K562 (cell line): ENCODE results near the gene CDT1. TPM values are rescaled to one million over a fixed set of nuclear protein-coding genes. Genes with fewer than 3 reads are reported as not detected.

ENCODE experiments used
- BDP1 ChIP-seq: IDR thresholded peaks from 3 replicates; pipeline ENCODE4 v1.6.1; 2011; ENCODE audit not compliant: insufficient read length, insufficient read depth
- EGR1 ChIP-seq: fragments of 450-650 bp; conservative IDR thresholded peaks from 2 replicates; pipeline ENCODE4 v1.6.1; 2017; ENCODE audit warnings: mild to moderate bottlenecking
- HNRNPL ChIP-seq: fragments of 200-400 bp; formaldehyde crosslinking; IDR thresholded peaks from 2 replicates; pipeline ENCODE4 v1.6.1; 2017; ENCODE audit warnings: low read depth, mild to moderate bottlenecking, low read length
- ILK ChIP-seq: fragments of 450-650 bp; IDR thresholded peaks from 2 replicates; pipeline ENCODE4 v1.6.1; 2016; ENCODE audit warnings: missing genetic modification characterization, low read depth, mild to moderate bottlenecking, missing compliant biosample characterization, moderate library complexity, borderline replicate concordance
- LEF1 ChIP-seq: fragments of 450-650 bp; IDR thresholded peaks from 2 replicates; pipeline ENCODE4 v1.6.1; 2016; ENCODE audit warnings: mild to moderate bottlenecking
- MAFK ChIP-seq: IDR thresholded peaks from 2 replicates; pipeline ENCODE4 v1.6.1; 2011; ENCODE audit warnings: low read length, improper control_type of control experiment
- PHTF2 ChIP-seq: fragments of 250-450 bp; sonication (Bioruptor Pico); IDR thresholded peaks from 2 replicates; pipeline ENCODE4 v1.5.0; 2021; ENCODE audit warnings: mild to moderate bottlenecking
- TEAD2 ChIP-seq: fragments of 450-650 bp; IDR thresholded peaks from 2 replicates; pipeline ENCODE4 v1.6.1; 2016; ENCODE audit warnings: missing genetic modification characterization, control low read depth, missing compliant biosample characterization
- XRCC3 ChIP-seq: fragments of 450-650 bp; IDR thresholded peaks from 2 replicates; pipeline ENCODE4 v1.6.1; 2017; ENCODE audit warnings: mild to moderate bottlenecking, moderate library complexity
- ZNF668 ChIP-seq: fragments of 250-450 bp; sonication (Bioruptor Pico); IDR thresholded peaks from 2 replicates; pipeline ENCODE4 v1.8.0; 2022; ENCODE audit warnings: mild to moderate bottlenecking, inconsistent platforms
- polyA plus RNA-seq, 8 experiments: library from polyadenylated mRNA; depleted of rRNA in 4 of 8; stranded (reverse) in 5 of 8; unstranded in 3 of 8; fragments of >200 nt; fragmentation: Nextera tagmentation in 2 of 8; fragmentation: Illumina TruSeq in 1 of 8; extraction: Ambion mirVana in 2 of 8; extraction: Trizol in 1 of 8; gene quantifications; 2 replicates each; pipeline versions ENCODE4 v1.2.1 to v1.2.3, GENCODE V29; 2011 to 2014; ENCODE audit warnings: inconsistent platforms in 1 of 8, missing spikeins in 1 of 8
- total RNA-seq, 7 experiments: library from RNA; depleted of rRNA in 6 of 7; stranded (reverse); fragments of >200 nt in 6 of 7; fragmentation: Illumina TruSeq in 2 of 7; extraction: Trizol in 2 of 7; gene quantifications; 2 replicates each; pipeline versions ENCODE4 v1.2.1 to v1.2.3, GENCODE V29; 2011 to 2021; ENCODE audit warnings: low replicate concordance in 1 of 7
- TF ChIP-seq, protein P1 (sequence below), 3 experiments: IDR thresholded peaks in 2 of 3; conservative IDR thresholded peaks in 1 of 3; 2 replicates each; pipeline ENCODE4 v1.5.1; 2011 to 2012; ENCODE audit warnings: low read length in 3 of 3, mild to moderate bottlenecking in 3 of 3, control low read depth in 2 of 3, improper control_type of control experiment in 1 of 3, inconsistent platforms in 1 of 3, low read depth in 1 of 3, mixed read lengths in 1 of 3, moderate library complexity in 1 of 3; ENCODE audit not compliant: insufficient read depth in 2 of 3
- TF ChIP-seq, protein P2 (sequence below), 2 experiments: fragments of 450-650 bp in 1 of 2; sonication (generic) in 1 of 2; formaldehyde crosslinking in 1 of 2; IDR thresholded peaks; 2 replicates each; pipeline versions ENCODE4 v1.7.1 to v1.9.0; 2016 to 2022; ENCODE audit warnings: inconsistent platforms in 1 of 2, mild to moderate bottlenecking in 1 of 2, missing genetic modification reagents in 1 of 2
- TF ChIP-seq, protein P3 (sequence below): fragments of 250-450 bp; sonication (Bioruptor Pico); IDR thresholded peaks from 2 replicates; pipeline ENCODE4 v1.9.0; 2021; ENCODE audit warnings: mild to moderate bottlenecking, inconsistent platforms

The CDT1 gene
- total and polyA plus RNA-seq, 9 of the 15 experiments (the other 6 are each of a cell fraction or from before 2014, with no cell fraction given) = 0.92 to 178 (median 14.2) TPM

DNA sequence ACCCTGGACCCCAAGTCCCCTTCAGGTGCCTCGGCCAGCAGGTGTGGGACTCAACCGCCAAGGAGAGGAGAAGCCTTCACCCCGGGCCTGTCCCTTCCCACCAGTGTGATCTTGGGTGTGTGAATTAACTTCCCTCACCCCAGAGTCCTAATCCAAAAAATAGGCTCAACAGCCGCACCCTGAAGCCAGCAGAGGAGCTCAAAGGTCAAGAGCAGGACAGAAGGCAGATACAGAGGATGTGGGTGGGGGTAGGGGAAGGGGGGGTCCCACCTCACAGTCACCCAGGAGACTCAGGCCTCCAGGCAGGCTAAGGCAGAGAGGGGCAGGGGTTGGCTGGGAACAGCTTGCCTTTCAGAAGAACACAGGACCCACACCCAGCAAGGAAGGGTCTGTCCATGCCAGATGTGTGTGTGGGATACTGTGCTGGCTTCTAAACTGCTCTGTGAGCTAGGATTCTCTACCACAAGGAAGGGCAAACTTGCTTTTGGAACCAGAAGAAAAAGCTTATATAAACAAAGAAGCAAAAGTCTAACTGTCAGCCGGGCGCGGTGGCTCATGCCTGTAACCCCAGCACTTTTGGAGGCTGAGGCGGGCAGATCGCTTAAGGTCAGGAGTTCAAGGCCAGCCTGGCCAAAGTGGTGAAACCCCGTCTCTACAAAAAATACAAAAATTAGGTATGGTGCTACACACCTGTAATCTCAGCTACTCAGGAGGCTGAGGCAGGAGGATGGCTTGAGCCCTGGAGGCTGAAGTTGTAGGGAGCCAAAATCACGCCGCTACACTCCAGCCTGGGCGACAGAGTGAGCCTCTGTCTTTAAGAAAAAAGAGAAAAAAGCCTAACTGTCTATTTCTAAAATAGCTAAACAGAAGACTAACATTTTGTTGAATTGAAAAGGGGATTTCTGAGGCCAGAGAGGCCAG, 23.2 kb upstream of the CDT1 start (continued):
- TF ChIP-seq, protein P1, sequence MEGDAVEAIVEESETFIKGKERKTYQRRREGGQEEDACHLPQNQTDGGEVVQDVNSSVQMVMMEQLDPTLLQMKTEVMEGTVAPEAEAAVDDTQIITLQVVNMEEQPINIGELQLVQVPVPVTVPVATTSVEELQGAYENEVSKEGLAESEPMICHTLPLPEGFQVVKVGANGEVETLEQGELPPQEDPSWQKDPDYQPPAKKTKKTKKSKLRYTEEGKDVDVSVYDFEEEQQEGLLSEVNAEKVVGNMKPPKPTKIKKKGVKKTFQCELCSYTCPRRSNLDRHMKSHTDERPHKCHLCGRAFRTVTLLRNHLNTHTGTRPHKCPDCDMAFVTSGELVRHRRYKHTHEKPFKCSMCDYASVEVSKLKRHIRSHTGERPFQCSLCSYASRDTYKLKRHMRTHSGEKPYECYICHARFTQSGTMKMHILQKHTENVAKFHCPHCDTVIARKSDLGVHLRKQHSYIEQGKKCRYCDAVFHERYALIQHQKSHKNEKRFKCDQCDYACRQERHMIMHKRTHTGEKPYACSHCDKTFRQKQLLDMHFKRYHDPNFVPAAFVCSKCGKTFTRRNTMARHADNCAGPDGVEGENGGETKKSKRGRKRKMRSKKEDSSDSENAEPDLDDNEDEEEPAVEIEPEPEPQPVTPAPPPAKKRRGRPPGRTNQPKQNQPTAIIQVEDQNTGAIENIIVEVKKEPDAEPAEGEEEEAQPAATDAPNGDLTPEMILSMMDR (IDR thresholded peaks at IDR 0.05 in 2 of 3, conservative IDR thresholded peaks at IDR 0.05 in 1 of 3; ENCODE audit: insufficient read depth in 2 of 3, low read depth in 1 of 3, low read length in 3 of 3) = no peak
- no peak for TF ChIP-seq XRCC3
- no peak for TF ChIP-seq ILK (tag)
- TF ChIP-seq MAFK = no peak
- TF ChIP-seq BDP1 = no peak
- TF ChIP-seq PHTF2 (CRISPR knock-in tag) = 0 out of 2 replicates have a peak, but pooled peaks have one; percentile 54
- peak; percentile 45; the same call in 1 of the 2 replicates for TF ChIP-seq EGR1
- TF ChIP-seq, protein P2, sequence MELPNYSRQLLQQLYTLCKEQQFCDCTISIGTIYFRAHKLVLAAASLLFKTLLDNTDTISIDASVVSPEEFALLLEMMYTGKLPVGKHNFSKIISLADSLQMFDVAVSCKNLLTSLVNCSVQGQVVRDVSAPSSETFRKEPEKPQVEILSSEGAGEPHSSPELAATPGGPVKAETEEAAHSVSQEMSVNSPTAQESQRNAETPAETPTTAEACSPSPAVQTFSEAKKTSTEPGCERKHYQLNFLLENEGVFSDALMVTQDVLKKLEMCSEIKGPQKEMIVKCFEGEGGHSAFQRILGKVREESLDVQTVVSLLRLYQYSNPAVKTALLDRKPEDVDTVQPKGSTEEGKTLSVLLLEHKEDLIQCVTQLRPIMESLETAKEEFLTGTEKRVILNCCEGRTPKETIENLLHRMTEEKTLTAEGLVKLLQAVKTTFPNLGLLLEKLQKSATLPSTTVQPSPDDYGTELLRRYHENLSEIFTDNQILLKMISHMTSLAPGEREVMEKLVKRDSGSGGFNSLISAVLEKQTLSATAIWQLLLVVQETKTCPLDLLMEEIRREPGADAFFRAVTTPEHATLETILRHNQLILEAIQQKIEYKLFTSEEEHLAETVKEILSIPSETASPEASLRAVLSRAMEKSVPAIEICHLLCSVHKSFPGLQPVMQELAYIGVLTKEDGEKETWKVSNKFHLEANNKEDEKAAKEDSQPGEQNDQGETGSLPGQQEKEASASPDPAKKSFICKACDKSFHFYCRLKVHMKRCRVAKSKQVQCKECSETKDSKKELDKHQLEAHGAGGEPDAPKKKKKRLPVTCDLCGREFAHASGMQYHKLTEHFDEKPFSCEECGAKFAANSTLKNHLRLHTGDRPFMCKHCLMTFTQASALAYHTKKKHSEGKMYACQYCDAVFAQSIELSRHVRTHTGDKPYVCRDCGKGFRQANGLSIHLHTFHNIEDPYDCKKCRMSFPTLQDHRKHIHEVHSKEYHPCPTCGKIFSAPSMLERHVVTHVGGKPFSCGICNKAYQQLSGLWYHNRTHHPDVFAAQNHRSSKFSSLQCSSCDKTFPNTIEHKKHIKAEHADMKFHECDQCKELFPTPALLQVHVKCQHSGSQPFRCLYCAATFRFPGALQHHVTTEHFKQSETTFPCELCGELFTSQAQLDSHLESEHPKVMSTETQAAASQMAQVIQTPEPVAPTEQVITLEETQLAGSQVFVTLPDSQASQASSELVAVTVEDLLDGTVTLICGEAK (IDR thresholded peaks at IDR 0.05) = 0 out of 2 replicates have a peak, but pooled peaks have one; percentile 36
- TF ChIP-seq, protein P2 (CRISPR knock-in tag; IDR thresholded peaks at IDR 0.05) = no peak
- TF ChIP-seq LEF1 = no peak
- TF ChIP-seq TEAD2 (tag) = no peak
- no peak for TF ChIP-seq ZNF668 (CRISPR knock-in tag)
- TF ChIP-seq, protein P3, sequence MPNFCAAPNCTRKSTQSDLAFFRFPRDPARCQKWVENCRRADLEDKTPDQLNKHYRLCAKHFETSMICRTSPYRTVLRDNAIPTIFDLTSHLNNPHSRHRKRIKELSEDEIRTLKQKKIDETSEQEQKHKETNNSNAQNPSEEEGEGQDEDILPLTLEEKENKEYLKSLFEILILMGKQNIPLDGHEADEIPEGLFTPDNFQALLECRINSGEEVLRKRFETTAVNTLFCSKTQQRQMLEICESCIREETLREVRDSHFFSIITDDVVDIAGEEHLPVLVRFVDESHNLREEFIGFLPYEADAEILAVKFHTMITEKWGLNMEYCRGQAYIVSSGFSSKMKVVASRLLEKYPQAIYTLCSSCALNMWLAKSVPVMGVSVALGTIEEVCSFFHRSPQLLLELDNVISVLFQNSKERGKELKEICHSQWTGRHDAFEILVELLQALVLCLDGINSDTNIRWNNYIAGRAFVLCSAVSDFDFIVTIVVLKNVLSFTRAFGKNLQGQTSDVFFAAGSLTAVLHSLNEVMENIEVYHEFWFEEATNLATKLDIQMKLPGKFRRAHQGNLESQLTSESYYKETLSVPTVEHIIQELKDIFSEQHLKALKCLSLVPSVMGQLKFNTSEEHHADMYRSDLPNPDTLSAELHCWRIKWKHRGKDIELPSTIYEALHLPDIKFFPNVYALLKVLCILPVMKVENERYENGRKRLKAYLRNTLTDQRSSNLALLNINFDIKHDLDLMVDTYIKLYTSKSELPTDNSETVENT (CRISPR knock-in tag) = no peak
- no peak for TF ChIP-seq HNRNPL
